GM12878 (cell line): ENCODE results near the gene TNFSF9. TPM values are rescaled to one million over a fixed set of nuclear protein-coding genes. Genes with fewer than 3 reads are reported as not detected.

Experiments used
- BHLHE40 ChIP-seq, 2 experiments: fragments of 450-650 bp in 1 of 2; IDR thresholded peaks; 2 replicates each; pipeline ENCODE4 v1.6.1; 2011 to 2017; ENCODE audit warnings: low read depth in 2 of 2, borderline replicate concordance in 1 of 2, improper control_type of control experiment in 1 of 2, low read length in 1 of 2, mild to moderate bottlenecking in 1 of 2
- FOXK2 ChIP-seq: fragments of 450-650 bp; IDR thresholded peaks from 2 replicates; pipeline ENCODE4 v1.6.1; 2017; ENCODE audit warnings: mild to moderate bottlenecking, moderate library complexity
- HCFC1 ChIP-seq: fragments of 150-350 bp; IDR thresholded peaks from 2 replicates; pipeline ENCODE4 v1.6.1; 2014; ENCODE audit warnings: low read length
- JUND ChIP-seq: IDR thresholded peaks from 2 replicates; pipeline ENCODE4 v1.6.1; 2012; ENCODE audit warnings: low read depth, mild to moderate bottlenecking, low read length, improper control_type of control experiment, moderate library complexity
- NFXL1 ChIP-seq: fragments of 450-650 bp; IDR thresholded peaks from 2 replicates; pipeline ENCODE4 v1.6.1; 2017; ENCODE audit warnings: antibody characterized with exemption, mild to moderate bottlenecking, borderline replicate concordance
- RCOR1 ChIP-seq: conservative IDR thresholded peaks from 2 replicates; pipeline ENCODE4 v1.6.1; 2012; ENCODE audit warnings: low read depth, low read length, improper control_type of control experiment
- STAT1 ChIP-seq: fragments of 450-650 bp; conservative IDR thresholded peaks from 2 replicates; pipeline ENCODE4 v1.6.1; 2014; ENCODE audit warnings: antibody characterized with exemption, mild to moderate bottlenecking
- TAF1 ChIP-seq: IDR thresholded peaks from 2 replicates; pipeline ENCODE4 v1.6.1; 2011; ENCODE audit warnings: mild to moderate bottlenecking, low read depth, low read length, borderline replicate concordance
- TCF7 ChIP-seq: IDR thresholded peaks from 2 replicates; pipeline ENCODE4 v1.6.1; 2014; ENCODE audit warnings: antibody characterized with exemption, borderline replicate concordance
- YY1 ChIP-seq: IDR thresholded peaks from 2 replicates; pipeline ENCODE4 v1.6.1; 2011; ENCODE audit warnings: low read depth, mild to moderate bottlenecking, low read length
- polyA plus RNA-seq, 11 experiments: library from polyadenylated mRNA; depleted of rRNA in 4 of 11; unstranded in 6 of 11; stranded (reverse) in 5 of 11; fragments of >200 nt; fragmentation: Nextera tagmentation in 4 of 11; fragmentation: Illumina TruSeq in 1 of 11; extraction: Ambion mirVana in 4 of 11; extraction: Trizol in 1 of 11; gene quantifications; 1 replicate in 1 of 11; 2 replicates in 10 of 11; pipeline versions ENCODE4 v1.2.1 to v1.2.3, GENCODE V29; 2011 to 2016; ENCODE audit warnings: inconsistent platforms in 2 of 11, missing spikeins in 2 of 11, low read depth in 1 of 11
- total RNA-seq, 4 experiments: library from RNA; depleted of rRNA in 3 of 4; stranded (reverse); fragments of >200 nt in 3 of 4; fragmentation: Illumina TruSeq in 1 of 4; extraction: Trizol in 1 of 4; gene quantifications; 2 replicates each; pipeline versions ENCODE4 v1.2.1 to v1.2.3, GENCODE V29; 2013 to 2021
- TF ChIP-seq, protein P1 (sequence below): fragments of 450-650 bp; IDR thresholded peaks from 2 replicates; pipeline ENCODE4 v1.6.1; 2017; ENCODE audit warnings: low read depth, mild to moderate bottlenecking, moderate library complexity
- TF ChIP-seq, protein P2 (sequence below): IDR thresholded peaks from 2 replicates; pipeline ENCODE4 v1.6.1; 2011; ENCODE audit warnings: mild to moderate bottlenecking, low read depth, low read length, moderate library complexity; ENCODE audit not compliant: insufficient replicate concordance
- TF ChIP-seq, protein P3 (sequence below): fragments of 450-650 bp; IDR thresholded peaks from 2 replicates; pipeline ENCODE4 v1.6.1; 2016; ENCODE audit warnings: mild to moderate bottlenecking
- TF ChIP-seq, protein P4 (sequence below), 3 experiments: IDR thresholded peaks in 2 of 3; conservative IDR thresholded peaks in 1 of 3; 2 replicates each; pipeline ENCODE4 v1.5.1; 2011; ENCODE audit warnings: low read depth in 3 of 3, low read length in 3 of 3, mild to moderate bottlenecking in 3 of 3, control low read depth in 2 of 3, moderate library complexity in 2 of 3, inconsistent platforms in 1 of 3, mixed read lengths in 1 of 3; ENCODE audit not compliant: control insufficient read depth in 2 of 3, insufficient read depth in 1 of 3; ENCODE audit errors: extremely low read depth in 1 of 3
- TF ChIP-seq, protein P5 (sequence below): fragments of 450-650 bp; IDR thresholded peaks from 2 replicates; pipeline ENCODE4 v1.6.1; 2017; ENCODE audit warnings: mild to moderate bottlenecking, moderate library complexity

TNFSF9 gene
- total and polyA plus RNA-seq, 10 of the 15 experiments (the other 5 are each of a cell fraction or from before 2014, with no cell fraction given) = 6.2 to 75.3 (median 22.1) TPM

DNA sequence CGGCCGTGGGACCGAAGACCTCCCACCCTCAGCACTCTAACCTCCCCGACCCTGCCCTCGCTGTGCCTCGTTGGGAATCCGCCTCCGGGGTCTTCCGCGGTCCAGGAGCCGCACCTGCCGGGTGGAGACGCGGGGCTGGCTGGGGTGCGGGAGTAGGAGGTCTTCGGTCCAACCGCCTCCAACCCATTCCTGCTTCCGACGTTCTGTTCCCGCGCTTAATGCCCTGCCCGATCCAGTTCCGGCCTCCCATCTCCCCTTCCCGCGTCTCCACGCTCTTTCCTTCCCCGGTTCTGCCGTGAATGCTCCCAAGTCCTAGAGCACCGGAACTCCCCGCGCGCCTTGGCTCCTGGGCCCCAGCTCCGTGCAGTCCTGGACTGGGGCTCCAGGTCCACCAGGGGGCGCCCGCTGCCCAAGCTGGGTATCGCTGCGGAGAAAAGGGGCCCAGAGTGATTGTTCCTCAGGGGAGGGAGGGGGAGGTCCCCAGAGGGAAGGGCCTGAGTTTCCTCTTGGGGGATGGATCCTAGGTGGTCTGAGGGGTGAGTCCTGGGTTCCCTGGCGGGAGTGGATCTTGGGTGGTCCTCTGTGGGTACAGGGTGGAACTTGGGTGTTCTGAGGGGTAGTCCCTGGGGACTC is 14.1 kb upstream of the TNFSF9 start (continued):
- TF ChIP-seq RCOR1 (no peak), HCFC1 (peak; percentile 38; the same call in 1 of the 2 replicates), NFXL1 (no peak), YY1 (peak; percentile 87), TCF7 (no peak), TAF1 (no peak), STAT1 (0 out of 2 replicates have a peak, but pooled peaks have one; percentile 38), JUND (no peak), FOXK2 (no peak), BHLHE40 (IDR thresholded peaks at IDR 0.05; ENCODE audit: borderline replicate concordance in 1 of 2, low read depth in 2 of 2, low read length in 1 of 2) (peak; percentile 49 to 61; a peak in 3 of 4 replicates)
- TF ChIP-seq, protein P1, sequence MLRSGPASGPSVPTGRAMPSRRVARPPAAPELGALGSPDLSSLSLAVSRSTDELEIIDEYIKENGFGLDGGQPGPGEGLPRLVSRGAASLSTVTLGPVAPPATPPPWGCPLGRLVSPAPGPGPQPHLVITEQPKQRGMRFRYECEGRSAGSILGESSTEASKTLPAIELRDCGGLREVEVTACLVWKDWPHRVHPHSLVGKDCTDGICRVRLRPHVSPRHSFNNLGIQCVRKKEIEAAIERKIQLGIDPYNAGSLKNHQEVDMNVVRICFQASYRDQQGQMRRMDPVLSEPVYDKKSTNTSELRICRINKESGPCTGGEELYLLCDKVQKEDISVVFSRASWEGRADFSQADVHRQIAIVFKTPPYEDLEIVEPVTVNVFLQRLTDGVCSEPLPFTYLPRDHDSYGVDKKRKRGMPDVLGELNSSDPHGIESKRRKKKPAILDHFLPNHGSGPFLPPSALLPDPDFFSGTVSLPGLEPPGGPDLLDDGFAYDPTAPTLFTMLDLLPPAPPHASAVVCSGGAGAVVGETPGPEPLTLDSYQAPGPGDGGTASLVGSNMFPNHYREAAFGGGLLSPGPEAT = peak; percentile 78
- TF ChIP-seq, protein P2, sequence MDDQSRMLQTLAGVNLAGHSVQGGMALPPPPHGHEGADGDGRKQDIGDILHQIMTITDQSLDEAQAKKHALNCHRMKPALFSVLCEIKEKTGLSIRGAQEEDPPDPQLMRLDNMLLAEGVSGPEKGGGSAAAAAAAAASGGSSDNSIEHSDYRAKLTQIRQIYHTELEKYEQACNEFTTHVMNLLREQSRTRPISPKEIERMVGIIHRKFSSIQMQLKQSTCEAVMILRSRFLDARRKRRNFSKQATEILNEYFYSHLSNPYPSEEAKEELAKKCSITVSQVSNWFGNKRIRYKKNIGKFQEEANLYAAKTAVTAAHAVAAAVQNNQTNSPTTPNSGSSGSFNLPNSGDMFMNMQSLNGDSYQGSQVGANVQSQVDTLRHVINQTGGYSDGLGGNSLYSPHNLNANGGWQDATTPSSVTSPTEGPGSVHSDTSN = no peak
- TF ChIP-seq, protein P3, sequence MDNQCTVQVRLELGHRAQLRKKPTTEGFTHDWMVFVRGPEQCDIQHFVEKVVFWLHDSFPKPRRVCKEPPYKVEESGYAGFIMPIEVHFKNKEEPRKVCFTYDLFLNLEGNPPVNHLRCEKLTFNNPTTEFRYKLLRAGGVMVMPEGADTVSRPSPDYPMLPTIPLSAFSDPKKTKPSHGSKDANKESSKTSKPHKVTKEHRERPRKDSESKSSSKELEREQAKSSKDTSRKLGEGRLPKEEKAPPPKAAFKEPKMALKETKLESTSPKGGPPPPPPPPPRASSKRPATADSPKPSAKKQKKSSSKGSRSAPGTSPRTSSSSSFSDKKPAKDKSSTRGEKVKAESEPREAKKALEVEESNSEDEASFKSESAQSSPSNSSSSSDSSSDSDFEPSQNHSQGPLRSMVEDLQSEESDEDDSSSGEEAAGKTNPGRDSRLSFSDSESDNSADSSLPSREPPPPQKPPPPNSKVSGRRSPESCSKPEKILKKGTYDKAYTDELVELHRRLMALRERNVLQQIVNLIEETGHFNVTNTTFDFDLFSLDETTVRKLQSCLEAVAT = no peak
- TF ChIP-seq, protein P4, sequence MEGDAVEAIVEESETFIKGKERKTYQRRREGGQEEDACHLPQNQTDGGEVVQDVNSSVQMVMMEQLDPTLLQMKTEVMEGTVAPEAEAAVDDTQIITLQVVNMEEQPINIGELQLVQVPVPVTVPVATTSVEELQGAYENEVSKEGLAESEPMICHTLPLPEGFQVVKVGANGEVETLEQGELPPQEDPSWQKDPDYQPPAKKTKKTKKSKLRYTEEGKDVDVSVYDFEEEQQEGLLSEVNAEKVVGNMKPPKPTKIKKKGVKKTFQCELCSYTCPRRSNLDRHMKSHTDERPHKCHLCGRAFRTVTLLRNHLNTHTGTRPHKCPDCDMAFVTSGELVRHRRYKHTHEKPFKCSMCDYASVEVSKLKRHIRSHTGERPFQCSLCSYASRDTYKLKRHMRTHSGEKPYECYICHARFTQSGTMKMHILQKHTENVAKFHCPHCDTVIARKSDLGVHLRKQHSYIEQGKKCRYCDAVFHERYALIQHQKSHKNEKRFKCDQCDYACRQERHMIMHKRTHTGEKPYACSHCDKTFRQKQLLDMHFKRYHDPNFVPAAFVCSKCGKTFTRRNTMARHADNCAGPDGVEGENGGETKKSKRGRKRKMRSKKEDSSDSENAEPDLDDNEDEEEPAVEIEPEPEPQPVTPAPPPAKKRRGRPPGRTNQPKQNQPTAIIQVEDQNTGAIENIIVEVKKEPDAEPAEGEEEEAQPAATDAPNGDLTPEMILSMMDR (IDR thresholded peaks at IDR 0.05 in 2 of 3, conservative IDR thresholded peaks at IDR 0.05 in 1 of 3; ENCODE audit: control insufficient read depth in 2 of 3, extremely low read depth in 1 of 3, insufficient read depth in 1 of 3, low read depth in 3 of 3, low read length in 3 of 3) = peak; percentile 96 to 99 (median 97); a peak in 5 of 6 replicates
- TF ChIP-seq, protein P5, sequence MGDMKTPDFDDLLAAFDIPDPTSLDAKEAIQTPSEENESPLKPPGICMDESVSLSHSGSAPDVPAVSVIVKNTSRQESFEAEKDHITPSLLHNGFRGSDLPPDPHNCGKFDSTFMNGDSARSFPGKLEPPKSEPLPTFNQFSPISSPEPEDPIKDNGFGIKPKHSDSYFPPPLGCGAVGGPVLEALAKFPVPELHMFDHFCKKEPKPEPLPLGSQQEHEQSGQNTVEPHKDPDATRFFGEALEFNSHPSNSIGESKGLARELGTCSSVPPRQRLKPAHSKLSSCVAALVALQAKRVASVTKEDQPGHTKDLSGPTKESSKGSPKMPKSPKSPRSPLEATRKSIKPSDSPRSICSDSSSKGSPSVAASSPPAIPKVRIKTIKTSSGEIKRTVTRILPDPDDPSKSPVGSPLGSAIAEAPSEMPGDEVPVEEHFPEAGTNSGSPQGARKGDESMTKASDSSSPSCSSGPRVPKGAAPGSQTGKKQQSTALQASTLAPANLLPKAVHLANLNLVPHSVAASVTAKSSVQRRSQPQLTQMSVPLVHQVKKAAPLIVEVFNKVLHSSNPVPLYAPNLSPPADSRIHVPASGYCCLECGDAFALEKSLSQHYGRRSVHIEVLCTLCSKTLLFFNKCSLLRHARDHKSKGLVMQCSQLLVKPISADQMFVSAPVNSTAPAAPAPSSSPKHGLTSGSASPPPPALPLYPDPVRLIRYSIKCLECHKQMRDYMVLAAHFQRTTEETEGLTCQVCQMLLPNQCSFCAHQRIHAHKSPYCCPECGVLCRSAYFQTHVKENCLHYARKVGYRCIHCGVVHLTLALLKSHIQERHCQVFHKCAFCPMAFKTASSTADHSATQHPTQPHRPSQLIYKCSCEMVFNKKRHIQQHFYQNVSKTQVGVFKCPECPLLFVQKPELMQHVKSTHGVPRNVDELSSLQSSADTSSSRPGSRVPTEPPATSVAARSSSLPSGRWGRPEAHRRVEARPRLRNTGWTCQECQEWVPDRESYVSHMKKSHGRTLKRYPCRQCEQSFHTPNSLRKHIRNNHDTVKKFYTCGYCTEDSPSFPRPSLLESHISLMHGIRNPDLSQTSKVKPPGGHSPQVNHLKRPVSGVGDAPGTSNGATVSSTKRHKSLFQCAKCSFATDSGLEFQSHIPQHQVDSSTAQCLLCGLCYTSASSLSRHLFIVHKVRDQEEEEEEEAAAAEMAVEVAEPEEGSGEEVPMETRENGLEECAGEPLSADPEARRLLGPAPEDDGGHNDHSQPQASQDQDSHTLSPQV = no peak
